ENCODE results near the gene PANK1.

PANK1 gene

GRCh38 chr10:89670926-89671325 is 25.9 kb upstream of the PANK1 start:
- DNase-seq: no peak

GRCh38 chr10:89669985-89670384 is 24.9 kb upstream of the PANK1 start:
- Histone ChIP-seq H2AFZ (ENCODE audit: low read length) (no peak overlapping the region), H3K27ac (ENCODE audit: low read length) (no peak overlapping the region), H3K27me3 (replicated peaks; ENCODE audit: insufficient read depth, low read length) (no peaks in the 10 kb centered on the region), H3F3A (ENCODE audit: insufficient read depth, low read length) (no peaks in the 10 kb centered on the region), H3K36me3 (replicated peaks; ENCODE audit: insufficient read depth, low read length) (no peaks in the 10 kb centered on the region), H3K9ac (ENCODE audit: low read length) (no peak overlapping the region), H3K9me3 (replicated peaks; ENCODE audit: insufficient read depth, low read length) (no peaks in the 10 kb centered on the region), H3K4me3 (ENCODE audit: low read length) (no peak overlapping the region), H3K4me2 (ENCODE audit: low read depth, low read length) (no peak overlapping the region), H3K79me2 (ENCODE audit: low read length) (no peaks in the 10 kb centered on the region), H3K4me1 (ENCODE audit: low read length) (no peaks in the 10 kb centered on the region), H3K9me2 (replicated peaks; ENCODE audit: insufficient read depth, low read length) (no peaks in the 10 kb centered on the region), H4K20me1 (ENCODE audit: insufficient read depth, low read length) (no peaks in the 10 kb centered on the region)
- no peak for TF ChIP-seq CTCF (IDR thresholded peaks at IDR 0.05; ENCODE audit: low read length)
- TF ChIP-seq EZH2phosphoT487 (IDR thresholded peaks at IDR 0.05; ENCODE audit: low read length): no peak
- no peak for DNase-seq

More at GRCh38 chr10:89670926-89671325, 25.9 kb upstream of the PANK1 start:
- H3K36me3 ChIP-seq (replicated peaks; ENCODE audit: insufficient read depth, low read length): no peaks in the 10 kb centered on the region
- no peaks in the 10 kb centered on the region for H4K20me1 ChIP-seq (ENCODE audit: insufficient read depth, low read length)
- TF ChIP-seq EZH2phosphoT487 (IDR thresholded peaks at IDR 0.05; ENCODE audit: low read length): no peak
- no peak overlapping the region for H2AFZ ChIP-seq (ENCODE audit: low read length)
- no peaks in the 10 kb centered on the region for H3K27me3 ChIP-seq (replicated peaks; ENCODE audit: insufficient read depth, low read length)
- no peak overlapping the region for H3K4me3 ChIP-seq (ENCODE audit: low read length)
- no peaks in the 10 kb centered on the region for H3K9me2 ChIP-seq (replicated peaks; ENCODE audit: insufficient read depth, low read length)
- no peaks in the 10 kb centered on the region for H3K79me2 ChIP-seq (ENCODE audit: low read length)
- H3F3A ChIP-seq (ENCODE audit: insufficient read depth, low read length): no peaks in the 10 kb centered on the region
- H3K9ac ChIP-seq (ENCODE audit: low read length): no peak overlapping the region
- H3K4me1 ChIP-seq (ENCODE audit: low read length): no peaks in the 10 kb centered on the region
- no peak overlapping the region for H3K27ac ChIP-seq (ENCODE audit: low read length)
- H3K4me2 ChIP-seq (ENCODE audit: low read depth, low read length): no peak overlapping the region
- H3K9me3 ChIP-seq (replicated peaks; ENCODE audit: insufficient read depth, low read length): no peaks in the 10 kb centered on the region

- H3K4me2 ChIP-seq (ENCODE audit: low read depth, low read length): no peak overlapping the region
- H2AFZ ChIP-seq (ENCODE audit: low read length): no peak overlapping the region
- no peak overlapping the region for H3K27ac ChIP-seq (ENCODE audit: low read length)
- no peaks in the 10 kb centered on the region for H3F3A ChIP-seq (ENCODE audit: insufficient read depth, low read length)
- no peaks in the 10 kb centered on the region for H3K9me3 ChIP-seq (replicated peaks; ENCODE audit: insufficient read depth, low read length)
- no peak overlapping the region for H3K4me3 ChIP-seq (ENCODE audit: low read length)
- H3K4me1 ChIP-seq (ENCODE audit: low read length): no peaks in the 10 kb centered on the region
- no peaks in the 10 kb centered on the region for H3K27me3 ChIP-seq (replicated peaks; ENCODE audit: insufficient read depth, low read length)
- H3K9me2 ChIP-seq (replicated peaks; ENCODE audit: insufficient read depth, low read length): no peaks in the 10 kb centered on the region
- no peak for DNase-seq
- TF ChIP-seq EZH2 (optimal IDR thresholded peaks at IDR 0.05; ENCODE audit: low read depth, low read length): no peak
- no peak for TF ChIP-seq CTCF (IDR thresholded peaks at IDR 0.05; ENCODE audit: low read length)
- no peak for TF ChIP-seq EZH2phosphoT487 (IDR thresholded peaks at IDR 0.05; ENCODE audit: low read length)
- no peaks in the 10 kb centered on the region for H3K79me2 ChIP-seq (ENCODE audit: low read length)
- H4K20me1 ChIP-seq (ENCODE audit: insufficient read depth, low read length): no peaks in the 10 kb centered on the region
- H3K36me3 ChIP-seq (replicated peaks; ENCODE audit: insufficient read depth, low read length): no peaks in the 10 kb centered on the region
- no peak overlapping the region for H3K9ac ChIP-seq (ENCODE audit: low read length)
Observed at GRCh38 chr10:89668386-89669071, 23.5 kb upstream of the PANK1 start.

- H3K36me3 ChIP-seq (replicated peaks; ENCODE audit: insufficient read depth, low read length): no peaks in the 10 kb centered on the region
- no peaks in the 10 kb centered on the region for H3K27me3 ChIP-seq (replicated peaks; ENCODE audit: insufficient read depth, low read length)
- H3K4me3 ChIP-seq (ENCODE audit: low read length): no peak overlapping the region
- H3K79me2 ChIP-seq (ENCODE audit: low read length): no peaks in the 10 kb centered on the region
- no peak overlapping the region for H3K4me2 ChIP-seq (ENCODE audit: low read depth, low read length)
- no peaks in the 10 kb centered on the region for H4K20me1 ChIP-seq (ENCODE audit: insufficient read depth, low read length)
- H3K9me2 ChIP-seq (replicated peaks; ENCODE audit: insufficient read depth, low read length): no peaks in the 10 kb centered on the region
- H3K4me1 ChIP-seq (ENCODE audit: low read length): no peaks in the 10 kb centered on the region
- no peaks in the 10 kb centered on the region for H3F3A ChIP-seq (ENCODE audit: insufficient read depth, low read length)
- DNase-seq: no peak
- H3K27ac ChIP-seq (ENCODE audit: low read length): no peak overlapping the region
- no peaks in the 10 kb centered on the region for H3K9me3 ChIP-seq (replicated peaks; ENCODE audit: insufficient read depth, low read length)
- no peak overlapping the region for H3K9ac ChIP-seq (ENCODE audit: low read length)
- TF ChIP-seq EZH2phosphoT487 (IDR thresholded peaks at IDR 0.05; ENCODE audit: low read length) (no peak), EZH2 (optimal IDR thresholded peaks at IDR 0.05; ENCODE audit: low read depth, low read length) (no peak), CTCF (IDR thresholded peaks at IDR 0.05; ENCODE audit: low read length) (no peak)
- H2AFZ ChIP-seq (ENCODE audit: low read length): no peak overlapping the region
Observed at GRCh38 chr10:89666138-89666537, 21.1 kb upstream of the PANK1 start.
